HG03103 (cell line): ENCODE measurements around the gene MCTP1.

Experiments used
- ATAC-seq: cut with Tn5 transposase; IDR thresholded peaks from one replicate; pipeline ENCODE4 v1.9.1; 2021; ENCODE audit warnings: low read depth; ENCODE audit not compliant: unreplicated experiment

Gene MCTP1

DNA sequence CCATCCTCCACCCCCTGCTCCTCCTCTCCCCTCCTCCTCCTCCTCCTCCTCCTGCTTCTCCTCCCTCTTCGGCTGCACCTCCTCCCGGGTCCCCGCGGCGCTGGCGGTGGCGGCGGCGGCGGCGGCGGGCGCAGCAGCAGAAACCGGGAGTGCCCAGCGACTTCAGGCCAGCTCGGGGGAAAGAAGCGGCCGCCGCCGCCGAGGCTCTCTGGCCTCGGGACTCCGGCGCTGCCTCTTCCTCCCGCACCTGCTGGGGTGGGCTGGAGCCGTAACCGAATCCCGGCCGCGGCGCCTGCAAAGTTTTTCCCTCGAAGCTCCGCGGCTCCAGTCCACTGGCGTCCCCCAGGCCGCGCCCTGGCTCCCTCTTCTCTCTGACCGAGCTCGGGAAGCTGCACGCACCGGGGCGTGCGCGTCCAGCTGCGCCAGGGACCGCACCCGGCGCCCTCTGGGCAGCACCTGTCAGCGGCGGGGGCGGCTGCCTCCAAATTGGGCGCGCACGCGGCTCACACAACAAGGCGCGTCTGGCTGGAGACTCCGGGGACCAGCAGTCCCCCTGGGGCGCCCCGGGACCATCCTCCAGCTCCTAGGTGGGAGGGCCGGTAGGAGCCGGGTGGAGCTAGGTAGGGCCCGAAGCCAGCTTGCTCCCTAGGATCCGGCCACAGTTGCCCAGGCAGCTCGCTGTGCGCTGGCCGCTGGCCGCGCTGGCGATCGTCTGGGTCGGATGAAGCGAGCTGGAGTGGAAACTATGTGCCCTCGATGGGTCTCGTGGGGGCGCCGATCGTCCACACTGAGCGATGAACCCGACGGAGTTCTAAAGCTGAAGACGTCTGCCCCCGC lies at the start of gene MCTP1:
TSS of gene MCTP1 (minus strand) at position 523 of the 837 bp plus-strand sequence.
- peak; percentile 23 for ATAC-seq

DNA sequence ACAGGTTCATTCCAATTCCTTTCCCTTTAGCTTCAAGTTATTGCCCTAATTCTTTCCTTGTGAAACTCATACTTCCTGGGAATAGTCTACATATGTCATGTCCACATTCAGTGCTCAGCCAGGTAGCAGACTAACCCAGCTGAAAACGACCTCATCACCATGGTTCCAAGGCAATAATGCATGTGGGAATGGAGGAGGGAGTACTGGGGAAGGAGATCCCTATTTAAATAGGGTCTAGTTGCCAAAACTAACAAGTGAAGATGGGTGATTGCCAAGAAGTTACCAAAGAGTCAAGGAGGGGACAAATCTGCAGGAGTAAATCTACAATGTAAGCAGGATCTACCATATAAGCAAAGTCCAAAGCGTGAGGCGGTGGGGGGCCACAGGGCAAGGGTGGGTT lies 47.3 kb upstream of the MCTP1 start:
- ATAC-seq = no peak

DNA sequence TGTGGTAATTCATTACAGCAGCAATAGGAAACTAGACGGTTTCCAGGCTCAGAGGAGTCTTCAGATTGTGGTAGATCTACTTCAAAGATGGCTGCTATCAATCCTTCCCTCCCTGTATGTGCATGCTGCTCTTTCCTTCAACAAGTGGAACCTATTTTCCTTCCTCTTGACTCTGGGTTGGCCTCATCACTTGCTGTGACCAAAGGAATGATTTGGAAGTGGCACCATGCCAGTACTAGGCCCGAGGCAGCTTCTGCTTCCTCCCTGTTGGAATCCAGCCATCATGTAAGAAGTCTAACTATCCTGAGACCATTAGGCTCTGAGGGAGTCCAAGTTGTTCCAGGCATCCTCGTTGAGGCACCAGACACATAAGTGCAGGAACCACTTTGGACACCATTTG lies 46.5 kb upstream of the MCTP1 start:
- ATAC-seq = no peak

GRCh38 chr5:95327211-95327610 lies 42.3 kb upstream of the MCTP1 start:
- ATAC-seq = no peak

DNA sequence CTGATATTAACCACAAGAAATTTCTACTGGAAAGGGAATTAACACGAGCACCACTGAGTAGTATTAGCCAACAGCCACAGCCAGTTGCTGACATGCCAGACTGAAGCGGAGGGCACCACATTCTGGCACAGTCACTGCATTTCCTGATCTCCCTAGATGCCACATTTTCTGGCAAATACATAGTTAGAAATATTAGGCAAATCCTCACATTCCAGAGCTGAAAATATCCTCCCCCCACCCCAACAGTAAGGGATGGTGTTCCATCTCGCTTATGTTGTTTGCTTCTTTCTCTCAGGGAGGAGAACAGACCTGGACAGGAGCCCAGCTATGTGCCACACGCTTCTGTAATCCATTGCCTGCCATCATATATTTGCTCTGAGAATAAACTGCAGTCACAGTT lies 32.8 kb upstream of the MCTP1 start:
- no peak for ATAC-seq

DNA sequence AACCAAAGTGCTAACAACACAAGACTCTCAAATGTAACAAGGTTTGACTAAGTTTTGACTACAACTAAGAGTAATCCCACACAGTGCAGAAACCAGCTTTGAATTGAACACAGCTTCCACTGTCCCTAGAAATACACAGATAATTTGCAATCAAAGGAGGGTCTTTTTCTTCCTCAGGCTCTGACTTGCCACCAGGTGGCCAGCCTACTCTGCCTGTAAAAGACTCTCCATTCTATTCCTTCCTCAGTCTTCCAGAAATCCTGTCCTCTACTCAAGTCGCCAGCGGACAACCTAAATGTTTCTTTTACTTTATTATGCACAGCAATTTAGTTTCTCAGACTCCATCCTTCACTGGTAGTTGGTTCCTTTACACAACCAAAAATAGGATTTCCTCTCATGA lies 32.2 kb upstream of the MCTP1 start:
- no peak for ATAC-seq

GRCh38 chr5:95304711-95305110 lies 19.8 kb upstream of the MCTP1 start:
- ATAC-seq = no peak

DNA sequence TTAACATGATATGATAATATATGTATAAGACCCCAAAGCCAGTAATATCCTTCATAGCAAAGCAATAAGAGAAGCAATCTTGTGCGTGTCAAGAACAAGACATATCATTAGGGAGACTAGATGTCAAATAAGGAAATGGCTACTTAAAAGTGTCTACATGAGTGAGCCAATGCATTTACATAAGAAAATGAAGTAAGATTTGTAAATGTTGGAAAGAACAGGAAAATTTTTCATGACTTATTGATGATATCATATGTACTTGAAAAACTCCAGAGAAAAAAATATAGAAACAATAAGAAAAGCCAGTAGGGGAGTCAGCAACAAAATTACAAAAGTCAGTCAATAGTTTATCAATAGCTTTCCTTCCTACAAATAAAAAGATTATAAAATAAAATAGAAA lies 13.8 kb upstream of the MCTP1 start:
- ATAC-seq = no peak

GRCh38 chr5:95296291-95296690 lies 11.4 kb upstream of the MCTP1 start:
- no peak for ATAC-seq

- ATAC-seq = no peak
These were observed 488 bp upstream of the MCTP1 start for GRCh38 chr5:95285409-95285755.

DNA sequence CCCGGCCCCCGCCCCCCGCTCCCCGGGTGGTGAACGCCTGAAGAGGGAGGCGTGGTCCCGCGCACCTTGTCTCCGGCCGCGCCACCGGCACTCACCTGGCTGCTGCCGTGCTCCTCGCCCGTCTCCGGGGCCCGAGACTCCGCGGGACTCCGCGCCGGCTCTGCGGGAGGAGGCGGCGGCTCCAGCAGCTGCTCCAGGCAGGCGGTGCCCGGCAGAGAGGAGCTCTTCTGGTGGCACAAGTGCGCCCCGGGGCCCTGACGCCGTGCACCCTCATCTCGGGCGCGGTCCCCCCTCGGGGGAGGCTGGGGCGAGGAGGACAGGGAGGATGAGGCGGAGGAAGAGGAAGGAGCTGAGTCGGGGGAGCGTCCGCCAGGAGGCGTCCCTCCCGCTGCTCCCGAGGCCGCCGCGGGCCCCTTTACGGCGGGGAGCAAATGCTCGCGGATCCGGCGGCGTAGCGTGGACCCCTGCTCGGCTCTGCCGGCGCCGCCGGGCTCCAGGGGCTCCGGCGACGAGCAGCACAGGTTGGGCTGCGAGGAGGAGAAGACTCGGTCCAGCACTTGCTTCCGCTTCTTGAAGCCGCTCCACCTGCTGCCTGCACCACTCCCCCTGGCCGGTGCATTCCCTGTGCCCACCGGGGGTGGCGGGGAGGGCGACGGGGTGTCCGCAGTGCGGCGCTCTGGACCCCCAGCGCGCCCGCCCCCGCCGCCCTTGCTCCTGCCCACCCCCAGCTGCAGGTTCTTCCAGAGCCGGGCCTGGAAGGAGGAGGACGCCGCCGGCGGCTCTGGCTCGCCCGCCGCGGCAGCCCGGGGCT lies 928 bp downstream of the MCTP1 start:
- ATAC-seq = peak; percentile 50

DNA sequence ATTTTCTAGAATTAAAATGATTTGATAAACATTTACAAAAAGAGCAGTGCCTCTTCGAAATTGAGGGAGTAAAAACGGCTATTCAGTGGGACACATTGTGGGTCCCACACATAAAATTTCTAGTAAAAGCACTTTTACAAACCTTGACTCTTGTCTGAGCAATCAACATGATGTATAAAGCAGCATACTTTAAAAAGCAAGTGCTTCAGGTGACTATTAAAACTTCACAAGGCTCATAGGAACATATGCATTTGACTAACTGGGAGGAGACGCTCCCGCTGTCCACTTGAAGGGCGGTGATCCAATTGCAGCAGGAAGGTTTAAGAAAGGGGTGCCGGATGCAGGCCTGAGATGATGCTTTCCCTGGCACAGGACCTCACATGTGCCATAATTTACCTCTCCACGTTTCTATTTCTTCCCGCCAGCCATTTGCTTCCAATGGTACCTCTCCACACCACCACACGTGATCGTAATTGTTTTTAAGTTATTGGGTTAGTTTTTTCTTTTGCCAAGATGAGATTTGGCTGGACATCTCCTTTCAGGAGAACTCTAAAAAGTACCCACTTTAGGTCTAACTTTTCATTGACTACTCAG lies 1.8 kb downstream of the MCTP1 start:
- no peak for ATAC-seq

- ATAC-seq = no peak
These were observed 3.7 kb downstream of the MCTP1 start for GRCh38 chr5:95281226-95281625.

DNA sequence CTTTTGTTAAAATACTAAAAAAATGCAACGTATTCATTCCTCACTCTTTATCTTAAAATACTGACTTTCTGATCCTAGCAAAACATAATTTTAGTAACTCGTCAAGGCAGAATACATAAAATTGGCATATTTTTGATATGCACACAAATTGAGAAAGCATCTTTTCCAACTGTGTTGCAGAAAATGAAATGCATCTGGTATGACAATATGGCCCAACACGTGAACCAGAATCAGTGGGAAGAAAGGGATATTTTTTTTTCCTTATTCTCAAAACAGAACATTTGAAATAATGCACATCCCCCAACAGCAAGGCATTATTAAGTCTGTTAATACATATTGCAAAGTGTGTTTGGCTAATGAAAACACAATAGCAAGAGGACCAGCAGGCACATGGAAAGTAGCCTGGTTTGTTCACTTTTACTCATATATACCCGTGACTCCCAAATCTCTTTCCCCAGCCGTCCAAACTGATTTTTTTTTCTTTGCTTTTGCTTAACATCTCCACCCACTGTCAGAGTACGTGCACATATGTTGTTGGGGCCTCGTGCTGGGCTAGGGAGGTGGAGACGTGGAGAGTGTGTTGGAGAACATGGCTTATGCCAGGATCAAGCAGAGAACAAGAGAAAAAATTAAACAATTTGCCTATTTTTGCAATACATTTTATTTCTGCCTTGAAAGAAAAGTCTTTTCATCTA lies 4.3 kb downstream of the MCTP1 start:
- ATAC-seq = no peak

DNA sequence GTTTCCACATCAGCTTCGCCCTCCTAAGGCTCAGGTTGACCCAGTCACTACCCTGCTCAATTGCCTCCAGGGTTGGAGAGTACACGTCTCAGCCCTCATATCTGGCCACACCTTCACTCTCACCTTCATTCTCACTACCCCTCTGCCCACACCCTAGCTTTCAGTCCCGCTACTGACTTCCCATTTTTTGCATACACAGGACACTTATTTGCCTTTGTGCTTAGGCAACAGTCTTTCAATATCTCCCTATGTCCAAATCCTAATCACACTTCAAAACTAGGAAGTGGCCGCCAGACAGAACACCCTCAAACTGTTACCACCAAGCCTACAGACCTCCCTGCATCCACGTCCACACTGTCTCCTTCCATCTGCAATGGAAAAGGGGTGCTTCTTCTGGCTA lies 10.9 kb downstream of the MCTP1 start:
- ATAC-seq = no peak

- no peak for ATAC-seq
These were observed 12.5 kb downstream of the MCTP1 start for GRCh38 chr5:95272316-95272929.

GRCh38 chr5:95262933-95263660 lies 21.8 kb downstream of the MCTP1 start:
- ATAC-seq = no peak

DNA sequence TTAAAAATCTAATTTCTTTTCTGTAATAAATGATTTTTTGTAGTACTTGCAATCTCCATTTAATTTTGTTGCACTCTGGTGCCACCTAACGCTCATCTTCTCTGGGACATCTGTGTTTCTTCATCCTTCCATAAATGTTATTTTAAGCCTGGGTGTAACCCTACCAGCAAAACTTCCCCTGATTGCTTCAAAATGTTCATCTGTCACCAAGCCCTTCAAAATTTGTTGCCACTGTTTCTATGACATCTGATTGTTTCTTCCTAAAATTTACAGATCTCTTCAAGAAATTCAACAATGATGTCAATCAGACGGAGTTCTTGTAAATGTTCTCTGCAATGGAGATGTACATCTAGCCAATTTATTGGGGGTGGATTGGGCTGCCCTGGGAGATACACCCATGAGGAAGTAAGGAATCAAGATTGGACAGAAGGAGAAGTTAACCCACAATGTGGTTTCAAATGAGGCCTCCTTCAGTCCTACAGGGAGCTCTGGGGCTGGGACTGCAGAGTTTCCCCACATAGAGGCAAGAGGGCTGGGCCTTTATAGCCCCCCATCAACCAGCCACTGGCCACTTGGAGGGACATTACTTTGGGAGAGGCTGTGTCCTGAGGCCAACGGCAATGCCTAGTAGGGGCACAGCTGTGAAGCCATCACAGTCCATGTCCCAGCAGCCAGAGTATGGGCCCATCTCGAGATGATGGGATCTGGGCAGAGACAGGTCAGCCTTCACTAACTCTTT lies 23.3 kb downstream of the MCTP1 start:
- ATAC-seq = no peak

DNA sequence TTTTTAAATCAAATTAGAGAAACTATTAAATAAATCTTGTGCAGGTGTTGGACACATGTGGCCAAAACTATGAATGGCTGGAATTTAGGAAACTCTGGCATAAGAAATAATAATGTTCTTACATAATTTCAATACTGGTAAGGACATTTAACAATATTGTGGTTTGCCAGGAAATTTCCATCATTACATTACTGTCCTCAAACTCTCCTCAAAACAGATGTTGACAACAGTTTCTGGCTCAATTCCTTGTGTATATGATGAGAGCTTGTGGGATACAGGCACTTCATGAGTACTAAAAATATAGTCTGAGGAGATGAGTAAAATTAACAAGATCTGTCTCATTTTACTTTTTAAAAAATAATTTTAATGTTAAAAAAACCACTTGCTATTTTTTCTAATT lies 27.9 kb downstream of the MCTP1 start:
- ATAC-seq = no peak
